HepG2 (cell line): ENCODE data around the gene ADARB2. TPM values are rescaled to one million over a fixed set of nuclear protein-coding genes. Genes with fewer than 3 reads are reported as not detected.

Experiments
- ATAC-seq: fragments of 200-7000 bp; cut with Tn5 transposase; 3 replicates; pipeline ENCODE4 v1.9.1; 2020; ENCODE audit warnings: mild to moderate bottlenecking, moderate library complexity
- BruUV-seq: library from RNA; stranded (reverse); fragments of 400-500 nt; replicated peaks from 2 replicates; lab custom pipeline; 2021; lab: Mats Ljungman, UMichigan
- CTCF ChIA-PET: fragments of 300-600 bp; formaldehyde crosslinking; extraction: SDS; loops from one replicate; lab custom pipeline; 2021; ENCODE audit warnings: low total read pairs, inconsistent platforms, low intra/inter-chr PET ratio; lab: Yijun Ruan, JAX
- POLR2A ChIA-PET: fragments of 350-600 bp; sonication (Branson Sonifier 250); formaldehyde crosslinking; loops from one replicate; lab custom pipeline; 2020; ENCODE audit warnings: antibody characterized with exemption, inconsistent platforms; lab: Yijun Ruan, JAX
- DNase-seq: peaks from one replicate; pipeline ENCODE4 v3.0.0-alpha.2; 2015; ENCODE audit warnings: low spot score
- FAIRE-seq: peaks from 3 replicates; lab custom pipeline; 2011; peaks lifted over from hg19 to GRCh38; lab: Jason Lieb, UNC
- H2AFZ ChIP-seq: one replicate; pipeline ENCODE4 v1.6.1; 2011; ENCODE audit warnings: low read length, inconsistent platforms
- H3K27ac ChIP-seq: fragments of 300-600 bp; 3 replicates; pipeline ENCODE4 v1.8.0; 2011; ENCODE audit warnings: mixed run types, mild to moderate bottlenecking, mixed read lengths, low read length, inconsistent platforms; ENCODE audit not compliant: insufficient read depth; ENCODE audit errors: extremely low read length
- H3K27me3 ChIP-seq, 2 experiments: fragments of 200-600 bp in 1 of 2; 2 replicates in 1 of 2; 3 replicates in 1 of 2; pipeline versions ENCODE4 v1.6.0 to v1.8.0; 2011; ENCODE audit warnings: low read length in 2 of 2, mild to moderate bottlenecking in 2 of 2, moderate library complexity in 2 of 2, inconsistent platforms in 1 of 2; ENCODE audit not compliant: insufficient read depth in 2 of 2, control insufficient read depth in 1 of 2
- H3K36me3 ChIP-seq, 2 experiments: fragments of 200-600 bp in 1 of 2; replicated peaks in 1 of 2; 2 replicates in 1 of 2; 3 replicates in 1 of 2; pipeline versions ENCODE4 v1.5.1 to v1.8.0; 2011; ENCODE audit warnings: low read length in 2 of 2, inconsistent platforms in 1 of 2; ENCODE audit not compliant: insufficient read depth in 2 of 2, control insufficient read depth in 1 of 2
- H3K4me1 ChIP-seq: 2 replicates; pipeline ENCODE4 v1.5.1; 2012; ENCODE audit warnings: low read length, inconsistent platforms; ENCODE audit not compliant: insufficient read depth
- H3K4me2 ChIP-seq: 2 replicates; pipeline ENCODE4 v1.6.0; 2011; ENCODE audit warnings: low read depth, low read length, inconsistent platforms
- H3K4me3 ChIP-seq, 3 experiments: fragments of 200-600 bp in 1 of 3; sonication (generic), shearing (Covaris generic) in 1 of 3; replicated peaks in 1 of 3; 2 replicates each; pipeline ENCODE4 v1.5.1; 2011 to 2016; ENCODE audit warnings: low read length in 3 of 3, inconsistent platforms in 2 of 3, low read depth in 2 of 3, mild to moderate bottlenecking in 2 of 3, control low read depth in 1 of 3, mixed read lengths in 1 of 3; ENCODE audit not compliant: insufficient read depth in 1 of 3
- H3K79me2 ChIP-seq: one replicate; pipeline ENCODE4 v1.6.1; 2011; ENCODE audit warnings: low read length, inconsistent platforms; ENCODE audit not compliant: insufficient read depth
- H3K9ac ChIP-seq: 2 replicates; pipeline ENCODE4 v1.6.0; 2011; ENCODE audit warnings: mild to moderate bottlenecking, low read depth, low read length, inconsistent platforms; ENCODE audit not compliant: insufficient read depth
- H3K9me3 ChIP-seq: 2 replicates; pipeline ENCODE4 v1.5.1; 2012; ENCODE audit warnings: mild to moderate bottlenecking, low read length
- H4K20me1 ChIP-seq: 2 replicates; pipeline ENCODE4 v1.6.0; 2011; ENCODE audit warnings: inconsistent platforms, mild to moderate bottlenecking, low read length, moderate library complexity; ENCODE audit not compliant: insufficient read depth
- FOSL2 ChIP-seq: sonication (generic); formaldehyde crosslinking; IDR thresholded peaks from 2 replicates; pipeline ENCODE4 v1.4.0; 2020; ENCODE audit warnings: missing genetic modification reagents
- KMT2B ChIP-seq: IDR thresholded peaks from 2 replicates; pipeline ENCODE4 v1.6.1; 2016; ENCODE audit warnings: missing genetic modification reagents, missing compliant biosample characterization
- NFATC3 ChIP-seq: sonication (generic); formaldehyde crosslinking; IDR thresholded peaks from 2 replicates; pipeline ENCODE4 v1.5.1; 2020; ENCODE audit warnings: mild to moderate bottlenecking, missing genetic modification reagents
- NFE2 ChIP-seq: sonication (generic); formaldehyde crosslinking; IDR thresholded peaks from 2 replicates; pipeline ENCODE4 v1.4.0; 2020; ENCODE audit warnings: missing genetic modification reagents
- NFE2L1 ChIP-seq: sonication (generic); formaldehyde crosslinking; IDR thresholded peaks from 2 replicates; pipeline ENCODE4 v1.4.0; 2020; ENCODE audit warnings: missing genetic modification reagents, mild to moderate bottlenecking, borderline replicate concordance
- PAF1 ChIP-seq: IDR thresholded peaks from 2 replicates; pipeline ENCODE4 v1.6.1; 2016; ENCODE audit warnings: missing genetic modification reagents, missing compliant biosample characterization
- PAWR ChIP-seq: sonication (generic); formaldehyde crosslinking; IDR thresholded peaks from 2 replicates; pipeline ENCODE4 v1.4.0; 2020; ENCODE audit warnings: missing genetic modification reagents, mild to moderate bottlenecking, borderline replicate concordance
- PCBP2 ChIP-seq: fragments of 200-400 bp; formaldehyde crosslinking; optimal IDR thresholded peaks from 2 replicates; pipeline ENCODE3; 2018; ENCODE audit warnings: low read length, low read depth; ENCODE audit not compliant: poor library complexity, severe bottlenecking
- REPIN1 ChIP-seq: sonication (generic); formaldehyde crosslinking; IDR thresholded peaks from 2 replicates; pipeline ENCODE4 v1.8.0; 2022; ENCODE audit warnings: missing genetic modification reagents, low read depth, mild to moderate bottlenecking, borderline replicate concordance
- SIX4 ChIP-seq: sonication (generic); formaldehyde crosslinking; IDR thresholded peaks from 2 replicates; pipeline ENCODE4 v1.4.0; 2020; ENCODE audit warnings: missing genetic modification reagents
- TFDP2 ChIP-seq: sonication (generic); formaldehyde crosslinking; IDR thresholded peaks from 2 replicates; pipeline ENCODE4 v1.4.0; 2020; ENCODE audit warnings: missing genetic modification reagents
- ZBTB20 ChIP-seq: sonication (generic); formaldehyde crosslinking; IDR thresholded peaks from 2 replicates; pipeline ENCODE4 v1.8.1; 2023; ENCODE audit warnings: missing genetic modification reagents, low read depth, mild to moderate bottlenecking, borderline replicate concordance
- ZGPAT ChIP-seq: IDR thresholded peaks from 2 replicates; pipeline ENCODE4 v1.6.1; 2016; ENCODE audit warnings: mild to moderate bottlenecking
- ZNF431 ChIP-seq: sonication (generic); formaldehyde crosslinking; IDR thresholded peaks from 2 replicates; pipeline ENCODE4 v1.9.0; 2022; ENCODE audit warnings: missing genetic modification reagents, low read depth, mild to moderate bottlenecking, borderline replicate concordance
- ZNF512B ChIP-seq: sonication (generic); formaldehyde crosslinking; IDR thresholded peaks from 2 replicates; pipeline ENCODE4 v1.5.1; 2020; ENCODE audit warnings: missing genetic modification reagents, mild to moderate bottlenecking, borderline replicate concordance
- ZNF672 ChIP-seq: sonication (generic); formaldehyde crosslinking; IDR thresholded peaks from 2 replicates; pipeline ENCODE4 v1.8.1; 2022; ENCODE audit warnings: missing genetic modification reagents
- ZNF704 ChIP-seq: sonication (generic); formaldehyde crosslinking; IDR thresholded peaks from 2 replicates; pipeline ENCODE4 v1.8.1; 2023; ENCODE audit warnings: mild to moderate bottlenecking, inconsistent platforms, moderate library complexity, missing genetic modification reagents, borderline replicate concordance
- WGBS: methylation state at CpG from one replicate; pipeline ENCODE4 v1.1.6; 2017; ENCODE audit warnings: low lambda C conversion rate; 5-methylcytosine and 5-hydroxymethylcytosine counted together
- in situ Hi-C: cut with HindIII; loops from 2 replicates; pipeline ENCODE4 v1.10.0; 2017; ENCODE audit warnings: low pct_unique_long_range_greater_than_20kb; ENCODE audit not compliant: extremely low pct_ligation_motif_present
- intact Hi-C: fragments of 100-400 bp; cut with micrococcal nuclease; formaldehyde crosslinking; loops from one replicate; pipeline ENCODE4 v1.10.0; 2022; ENCODE audit not compliant: unreplicated experiment
- polyA plus RNA-seq, 8 experiments: library from polyadenylated mRNA; depleted of rRNA in 3 of 8; stranded (reverse) in 7 of 8; unstranded in 1 of 8; fragments of >200 nt; fragmentation: Illumina TruSeq in 4 of 8; extraction: Trizol in 4 of 8; gene quantifications; 2 replicates each; pipeline versions ENCODE4 v1.2.1 to v1.2.3, GENCODE V29; 2011 to 2016; ENCODE audit warnings: low read depth in 4 of 8, missing spikeins in 1 of 8, mixed read lengths in 1 of 8; ENCODE audit not compliant: insufficient read depth in 1 of 8
- total RNA-seq, 5 experiments: library from RNA; depleted of rRNA; stranded (reverse); fragments of >200 nt; fragmentation: Illumina TruSeq; extraction: Trizol; gene quantifications; 2 replicates each; pipeline ENCODE4 v1.2.3, GENCODE V29; 2016; ENCODE audit warnings: low read depth in 1 of 5

The ADARB2 gene
- total and polyA plus RNA-seq, 2 of the 13 experiments (the other 11 are each of a cell fraction or from before 2014, with no cell fraction given) = not detected

GRCh38 chr10:1148855-1149605, 588.3 kb downstream of the ADARB2 start:
- DNase-seq (no peak), ATAC-seq (peak; percentile 39; the same call in 2 of the 3 replicates), FAIRE-seq (no peak)
- H3K9ac ChIP-seq = no peak overlapping the region
- H3K4me2 ChIP-seq = no peak overlapping the region
- peaks cover 13% of the 10 kb centered on the region for H3K9me3 ChIP-seq
- intact Hi-C loops = no loop called here
- BruUV-seq = no TSS peak
- CTCF ChIA-PET = no interaction called here
- H3K36me3 ChIP-seq = no peaks in the 10 kb centered on the region
- H3K79me2 ChIP-seq = no peaks in the 10 kb centered on the region
- no peaks in the 10 kb centered on the region for H3K4me1 ChIP-seq
- no peak overlapping the region for H3K4me3 ChIP-seq
- H4K20me1 ChIP-seq = no peaks in the 10 kb centered on the region
- POLR2A ChIA-PET = no interaction called here
- no peak overlapping the region for H3K27ac ChIP-seq
- no peak overlapping the region for H2AFZ ChIP-seq
- H3K27me3 ChIP-seq = peaks cover 1 to 25% of the 10 kb centered on the region in 2 experiments; a peak in 3 of 5 replicates
- in situ Hi-C loops = no loop called here
- WGBS = 35% methylated on average over 14 of the region's 17 CpGs
- TF ChIP-seq PAF1 (no peak), TFDP2 (CRISPR knock-in tag) (no peak), PCBP2 (no peak), ZNF704 (no peak), PAWR (CRISPR knock-in tag) (no peak), ZGPAT (CRISPR knock-in tag) (no peak), NFE2L1 (no peak), ZNF512B (no peak), REPIN1 (no peak), KMT2B (CRISPR knock-in tag) (no peak), NFATC3 (CRISPR knock-in tag) (no peak), FOSL2 (CRISPR knock-in tag) (no peak), ZNF672 (no peak), NFE2 (no peak), ZNF431 (no peak), SIX4 (CRISPR knock-in tag) (no peak), ZBTB20 (no peak)
